Limb (tissue), 2 donors: ENCODE data around the gene TM9SF1.

ENCODE experiments used
- DNase-seq, 2 donors: peaks; one replicate each; pipeline ENCODE4 v3.0.0-alpha.2; 2016; ENCODE audit errors: extremely low spot score in 2 of 2

Gene TM9SF1

GRCh38 chr14:24151404-24152080 lies 43.7 kb downstream of the TM9SF1 start:
- DNase-seq = no peak

- no peak for DNase-seq
Measured at GRCh38 chr14:24150993-24151392, 44.2 kb downstream of the TM9SF1 start.

- no peak for DNase-seq
Measured at GRCh38 chr14:24150567-24150966, 44.7 kb downstream of the TM9SF1 start.

DNA sequence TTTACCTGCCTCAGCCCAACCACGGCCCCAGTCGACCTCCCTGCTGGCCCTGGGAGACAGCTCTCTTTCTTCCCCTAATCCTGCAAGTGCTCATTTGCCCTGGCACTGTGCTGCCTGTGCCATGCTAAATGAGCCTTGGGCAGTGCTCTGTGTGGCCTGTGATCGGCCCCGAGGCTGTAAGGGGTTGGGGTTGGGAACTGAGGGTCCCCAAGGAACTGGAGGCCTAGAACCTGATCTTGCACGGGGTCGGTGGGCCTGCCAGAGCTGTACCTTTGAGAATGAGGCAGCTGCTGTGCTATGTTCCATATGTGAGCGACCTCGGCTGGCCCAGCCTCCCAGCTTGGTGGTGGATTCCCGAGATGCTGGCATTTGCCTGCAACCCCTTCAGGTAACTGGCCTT lies 45.2 kb downstream of the TM9SF1 start:
- DNase-seq = no peak

DNA sequence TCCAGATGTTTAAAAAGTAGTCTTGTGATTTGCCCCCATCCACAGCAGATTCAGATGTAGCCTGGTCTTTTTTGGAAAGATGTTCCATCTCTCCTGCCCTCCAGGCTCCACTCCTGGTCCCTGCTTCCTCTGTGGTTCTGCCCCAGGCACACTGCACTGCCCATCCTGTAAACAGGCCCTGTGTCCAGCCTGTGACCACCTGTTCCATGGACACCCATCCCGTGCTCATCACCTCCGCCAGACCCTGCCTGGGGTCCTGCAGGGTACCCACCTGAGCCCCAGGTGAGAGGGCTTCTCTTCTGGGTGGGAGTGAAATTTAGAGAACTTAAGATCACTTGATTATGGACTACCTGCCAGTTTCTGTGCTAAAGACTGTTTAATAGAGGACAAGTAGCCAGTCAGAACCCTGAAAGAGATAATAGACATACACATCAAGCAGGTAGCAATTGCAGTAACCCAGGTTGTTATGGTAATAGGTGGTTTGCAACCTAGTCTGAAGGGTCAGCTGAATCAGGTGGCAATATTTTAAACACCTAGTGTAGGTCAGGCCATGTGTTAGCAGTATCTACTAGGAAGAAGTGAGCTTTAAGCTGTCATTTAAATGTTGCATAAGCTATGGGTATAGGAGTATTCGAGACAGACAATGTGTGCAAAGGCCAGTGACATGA lies 45.8 kb downstream of the TM9SF1 start:
- DNase-seq = no peak

GRCh38 chr14:24147761-24148428 lies 47.3 kb downstream of the TM9SF1 start:
- no peak for DNase-seq

- DNase-seq = peak; percentile 97 to 99
Measured at GRCh38 chr14:24146978-24147760, 48.1 kb downstream of the TM9SF1 start, which contains the start of gene RNF31. TSS of gene RNF31 (plus strand) at chr14:24147498. CDS start at chr14:24147699, 201 bp downstream.

DNA sequence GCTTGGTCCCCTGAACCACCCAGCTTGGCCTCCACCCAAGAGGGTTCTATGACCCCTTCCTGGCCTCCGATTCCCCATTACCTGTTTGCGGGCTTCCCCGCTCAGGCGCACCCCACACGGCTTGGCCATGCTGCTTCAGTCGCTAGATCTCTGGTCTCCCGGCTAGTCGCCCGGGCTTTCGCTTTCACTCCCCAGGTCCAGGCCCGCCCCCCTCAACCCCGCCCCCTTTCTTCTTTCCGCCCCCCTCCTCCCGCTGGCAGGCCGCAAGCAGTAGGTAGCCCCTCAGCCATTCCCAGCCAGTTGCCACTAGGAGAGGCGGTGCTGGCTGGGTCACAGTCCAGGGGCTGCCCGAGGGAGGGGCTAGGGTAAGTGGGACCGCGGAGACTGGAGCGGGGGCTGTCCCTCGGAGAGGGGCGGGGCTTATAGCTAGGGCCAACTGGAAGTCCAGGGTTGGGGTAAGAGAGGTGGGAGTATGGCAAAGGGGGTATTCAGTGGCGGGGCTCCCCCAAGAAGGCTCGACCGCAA lies 48.7 kb downstream of the TM9SF1 start, which contains the start of gene PSME2:
TSS of gene PSME2 (minus strand) at position 158 of the 525 bp plus-strand sequence. CDS start at position 129, 29 bp downstream.
- peak; percentile 94 for DNase-seq

GRCh38 chr14:24145690-24146452 lies 49.4 kb downstream of the TM9SF1 start:
- no peak for DNase-seq

DNA sequence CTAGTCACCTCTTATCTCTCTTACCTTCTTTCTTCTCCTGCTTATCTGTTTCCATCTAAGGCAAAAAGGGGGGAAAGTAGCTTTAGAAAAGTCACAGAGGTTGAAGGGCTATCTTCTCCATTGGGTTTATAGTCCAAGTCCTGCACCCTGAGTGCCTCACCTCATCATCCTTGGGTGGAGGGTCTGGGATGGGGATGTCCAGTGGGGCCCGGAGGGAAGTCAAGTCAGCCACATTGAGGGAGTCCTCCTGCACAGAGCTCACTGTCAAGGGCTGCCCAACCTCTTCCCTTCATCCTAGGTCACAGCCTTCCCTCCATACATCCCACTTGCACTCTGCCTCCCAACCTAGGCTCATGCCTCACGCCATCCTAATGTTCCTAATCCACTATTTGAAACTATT lies 50.0 kb downstream of the TM9SF1 start:
- DNase-seq = no peak

GRCh38 chr14:24144451-24144850 lies 50.8 kb downstream of the TM9SF1 start:
- DNase-seq = no peak

- no peak for DNase-seq
Measured at GRCh38 chr14:24143511-24143910, 51.7 kb downstream of the TM9SF1 start.

DNA sequence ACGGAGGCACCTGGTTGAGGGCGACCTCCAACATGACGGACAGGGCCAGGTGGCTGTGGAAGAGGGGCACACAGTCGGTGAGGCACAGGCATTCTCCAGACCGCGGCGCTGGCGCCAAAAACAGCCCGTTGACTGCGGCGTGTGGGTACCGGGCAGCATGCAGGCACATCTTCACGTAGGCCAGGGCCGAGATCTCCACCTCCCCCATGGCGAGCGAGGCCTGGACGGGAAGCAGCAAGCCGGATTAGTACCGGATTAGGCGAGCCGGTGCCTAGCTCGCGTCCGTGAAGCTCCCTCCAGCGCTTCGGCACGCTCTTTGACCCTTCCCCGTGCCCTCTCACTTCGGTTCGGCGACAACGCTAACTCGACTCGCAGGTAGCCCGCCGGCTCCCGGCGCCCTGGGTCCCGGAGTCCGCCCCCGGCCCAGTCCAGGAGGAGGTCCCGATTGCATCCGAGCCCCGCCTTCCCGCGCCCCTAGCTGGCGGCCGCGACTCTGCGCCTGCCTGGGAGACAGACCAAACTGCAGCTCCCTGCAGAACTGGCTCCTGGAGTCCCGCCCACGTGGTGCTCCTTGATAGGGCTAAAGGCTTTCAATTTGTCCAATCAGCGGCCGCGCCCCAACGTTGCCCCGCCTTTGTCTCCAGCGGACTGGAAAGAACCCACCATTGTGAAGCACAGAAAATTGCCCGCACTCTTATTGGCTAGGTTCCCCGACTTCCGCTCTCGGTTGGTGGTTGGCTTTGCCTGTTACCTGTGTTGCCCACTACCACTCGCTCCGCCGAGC lies 54.0 kb downstream of the TM9SF1 start, which contains the start of gene EMC9:
TSS of gene EMC9 (minus strand) at position 495 of the 784 bp plus-strand sequence. CDS start at position 208, 287 bp downstream.
- DNase-seq = peak; percentile 99

DNA sequence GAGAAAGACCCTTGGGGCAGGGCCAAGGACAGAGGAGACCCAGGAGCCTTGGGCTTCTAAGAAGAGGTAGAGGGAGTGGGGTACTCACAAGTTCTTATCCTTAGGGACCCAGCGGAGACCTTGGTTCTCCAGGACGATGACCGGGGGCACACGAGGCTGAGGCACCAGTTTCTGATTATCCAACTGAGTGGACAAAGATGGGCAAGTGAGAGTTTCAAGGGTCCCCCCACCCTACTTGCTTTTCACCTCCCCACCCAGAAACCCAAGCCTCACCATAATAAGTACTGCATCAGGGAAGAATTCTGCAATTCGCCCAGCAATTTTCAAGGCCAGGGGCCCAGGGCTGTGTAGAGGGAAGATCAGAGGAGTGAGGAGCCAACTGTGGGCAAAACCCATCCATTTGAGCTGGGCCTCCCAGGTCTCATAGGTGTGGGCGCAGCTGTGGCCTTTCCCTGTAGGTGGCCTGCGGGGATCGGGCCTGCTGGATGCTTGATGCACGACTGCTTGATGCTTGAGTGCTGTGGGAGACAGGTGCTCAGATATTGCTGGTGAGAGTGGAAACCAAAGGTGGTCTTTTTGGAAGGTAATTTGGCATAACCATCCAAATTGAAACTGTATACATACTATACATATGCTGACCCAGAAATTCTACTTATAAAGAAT lies 55.8 kb downstream of the TM9SF1 start:
- DNase-seq = no peak
